GM18867 (cell line): ENCODE measurements around the gene MLX.
"Not testable (repeated sequence)": the region's sequence is repeated elsewhere in the genome, so short reads cannot be mapped to it uniquely, and the experiment has no call there.

Experiments used
- ATAC-seq: cut with Tn5 transposase; IDR thresholded peaks from one replicate; pipeline ENCODE4 v1.9.1; 2021; ENCODE audit warnings: mild to moderate bottlenecking, moderate library complexity; ENCODE audit not compliant: unreplicated experiment

Gene MLX

GRCh38 chr17:42536048-42536371 is 30.9 kb upstream of the MLX start, which contains the start of gene NAGLU:
Gene NAGLU (plus strand): TSS chr17:42536241. CDS start chr17:42536273, 32 bp downstream.
- ATAC-seq, result peak; percentile 85

- ATAC-seq, result peak; percentile 64
Measured at GRCh38 chr17:42536372-42537155, 30.3 kb upstream of the MLX start.

GRCh38 chr17:42537156-42537805 is 29.6 kb upstream of the MLX start:
- no peak for ATAC-seq

GRCh38 chr17:42537826-42538451 is 29.0 kb upstream of the MLX start:
- ATAC-seq, result no peak

- no peak for ATAC-seq
Measured at GRCh38 chr17:42538482-42538881, 28.4 kb upstream of the MLX start.

- ATAC-seq, result not testable (repeated sequence)
Measured at GRCh38 chr17:42540558-42540957, 26.3 kb upstream of the MLX start.

DNA sequence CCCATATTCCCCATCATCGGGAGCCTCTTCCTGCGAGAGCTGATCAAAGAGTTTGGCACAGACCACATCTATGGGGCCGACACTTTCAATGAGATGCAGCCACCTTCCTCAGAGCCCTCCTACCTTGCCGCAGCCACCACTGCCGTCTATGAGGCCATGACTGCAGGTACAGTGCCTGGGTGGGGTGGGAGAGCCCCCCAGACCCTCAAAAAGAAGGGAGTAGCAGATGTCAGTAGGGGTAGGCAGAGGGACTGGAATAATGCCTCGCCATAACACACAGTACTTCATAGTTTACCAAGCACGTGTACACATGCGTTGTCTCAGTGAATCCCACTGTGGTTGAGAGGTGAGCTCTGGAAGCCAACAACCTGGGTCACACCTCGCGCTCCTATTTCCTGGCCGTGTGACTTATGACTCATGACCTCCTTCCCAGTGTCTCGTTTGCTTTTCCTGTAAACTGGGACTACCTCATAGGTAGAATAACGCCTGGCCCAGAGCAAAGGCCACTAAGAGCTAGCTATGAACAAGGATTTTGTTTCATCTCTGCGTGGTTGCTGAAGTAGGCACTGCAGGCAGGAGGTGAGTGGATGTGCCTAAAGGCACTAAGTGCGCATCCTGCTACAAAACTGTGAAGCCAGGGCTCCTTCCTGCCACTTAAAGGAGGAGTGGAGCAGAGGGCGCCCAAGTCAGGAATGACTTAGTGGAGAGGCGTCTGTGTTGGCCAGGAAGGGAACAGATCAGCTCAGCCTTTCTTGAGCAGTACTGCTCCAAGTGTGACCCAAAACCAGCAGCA is 25.7 kb upstream of the MLX start:
- no peak for ATAC-seq

DNA sequence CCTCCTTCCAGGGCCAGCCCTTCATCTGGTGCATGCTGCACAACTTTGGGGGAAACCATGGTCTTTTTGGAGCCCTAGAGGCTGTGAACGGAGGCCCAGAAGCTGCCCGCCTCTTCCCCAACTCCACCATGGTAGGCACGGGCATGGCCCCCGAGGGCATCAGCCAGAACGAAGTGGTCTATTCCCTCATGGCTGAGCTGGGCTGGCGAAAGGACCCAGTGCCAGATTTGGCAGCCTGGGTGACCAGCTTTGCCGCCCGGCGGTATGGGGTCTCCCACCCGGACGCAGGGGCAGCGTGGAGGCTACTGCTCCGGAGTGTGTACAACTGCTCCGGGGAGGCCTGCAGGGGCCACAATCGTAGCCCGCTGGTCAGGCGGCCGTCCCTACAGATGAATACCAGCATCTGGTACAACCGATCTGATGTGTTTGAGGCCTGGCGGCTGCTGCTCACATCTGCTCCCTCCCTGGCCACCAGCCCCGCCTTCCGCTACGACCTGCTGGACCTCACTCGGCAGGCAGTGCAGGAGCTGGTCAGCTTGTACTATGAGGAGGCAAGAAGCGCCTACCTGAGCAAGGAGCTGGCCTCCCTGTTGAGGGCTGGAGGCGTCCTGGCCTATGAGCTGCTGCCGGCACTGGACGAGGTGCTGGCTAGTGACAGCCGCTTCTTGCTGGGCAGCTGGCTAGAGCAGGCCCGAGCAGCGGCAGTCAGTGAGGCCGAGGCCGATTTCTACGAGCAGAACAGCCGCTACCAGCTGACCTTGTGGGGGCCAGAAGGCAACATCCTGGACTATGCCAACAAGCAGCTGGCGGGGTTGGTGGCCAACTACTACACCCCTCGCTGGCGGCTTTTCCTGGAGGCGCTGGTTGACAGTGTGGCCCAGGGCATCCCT is 23.5 kb upstream of the MLX start:
- no peak for ATAC-seq

GRCh38 chr17:42544874-42545283 is 22.0 kb upstream of the MLX start:
- no peak for ATAC-seq

DNA sequence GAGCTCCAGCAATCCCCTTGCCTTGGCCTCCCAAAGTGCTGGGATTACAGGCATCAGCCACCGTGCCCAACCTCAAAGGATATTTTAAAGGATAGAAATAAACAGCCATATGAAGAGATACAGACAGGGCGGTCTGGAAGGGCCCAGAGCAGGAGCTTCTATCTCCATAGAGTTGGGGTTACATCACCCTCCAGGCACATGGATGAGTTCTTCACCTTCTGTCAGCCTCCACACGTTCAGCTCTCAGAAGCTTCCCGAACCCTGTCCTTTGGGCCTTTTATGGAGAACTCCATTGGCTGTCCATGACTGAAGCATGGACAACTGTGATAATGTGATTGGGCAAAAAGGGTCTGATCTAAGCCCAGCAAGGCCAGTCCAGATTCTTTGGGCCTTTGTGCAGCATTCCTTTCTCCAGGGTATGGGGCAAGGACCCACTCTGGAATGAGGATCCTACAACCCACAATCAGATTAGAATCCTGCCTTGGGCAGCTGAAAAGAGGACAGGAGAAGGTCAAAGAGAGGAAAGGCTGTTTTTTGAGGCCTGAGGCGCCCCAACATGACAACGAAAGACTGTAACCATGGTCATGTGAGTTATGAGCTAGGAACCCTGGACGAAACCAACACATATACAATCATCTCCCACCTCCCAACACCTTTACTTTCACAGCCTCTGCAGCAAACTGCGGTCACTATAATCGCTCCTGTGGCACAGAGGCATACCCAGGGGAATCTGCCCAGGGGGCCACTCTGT is 21.0 kb upstream of the MLX start:
- ATAC-seq, result not testable (repeated sequence)

GRCh38 chr17:42547001-42547461 is 19.9 kb upstream of the MLX start:
- no peak for ATAC-seq

GRCh38 chr17:42547698-42548069 is 19.2 kb upstream of the MLX start:
- no peak for ATAC-seq

GRCh38 chr17:42548070-42548837 is 18.6 kb upstream of the MLX start:
- peak; percentile 65 for ATAC-seq

GRCh38 chr17:42548993-42549755 is 17.7 kb upstream of the MLX start:
- no peak for ATAC-seq

GRCh38 chr17:42552736-42553135 is 14.2 kb upstream of the MLX start, which contains the start of gene HSD17B1:
Gene HSD17B1 (plus strand): TSS chr17:42552923. CDS start chr17:42552934, 11 bp downstream.
- ATAC-seq, result not testable (repeated sequence)

DNA sequence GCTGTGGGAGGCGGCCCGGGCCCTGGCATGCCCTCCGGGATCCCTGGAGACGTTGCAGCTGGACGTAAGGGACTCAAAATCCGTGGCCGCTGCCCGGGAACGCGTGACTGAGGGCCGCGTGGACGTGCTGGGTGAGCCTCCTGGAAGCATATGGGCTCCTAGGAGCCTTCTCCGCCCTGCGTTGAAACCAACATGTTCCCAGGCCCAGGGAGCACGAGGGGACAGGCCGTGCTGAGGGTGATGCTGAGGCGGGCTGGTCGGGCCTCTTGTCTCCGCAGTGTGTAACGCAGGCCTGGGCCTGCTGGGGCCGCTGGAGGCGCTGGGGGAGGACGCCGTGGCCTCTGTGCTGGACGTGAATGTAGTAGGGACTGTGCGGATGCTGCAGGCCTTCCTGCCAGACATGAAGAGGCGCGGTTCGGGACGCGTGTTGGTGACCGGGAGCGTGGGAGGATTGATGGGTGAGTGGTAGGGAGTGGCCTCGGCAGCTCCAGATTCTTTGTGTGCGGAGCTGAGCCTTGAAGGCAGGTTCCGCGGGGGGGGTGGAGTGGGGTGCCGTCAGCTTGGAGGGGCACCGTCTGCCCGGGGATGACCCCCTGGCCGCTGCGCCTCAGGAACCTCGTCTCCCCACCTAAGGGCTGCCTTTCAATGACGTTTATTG is 13.6 kb upstream of the MLX start:
- ATAC-seq, result no peak

DNA sequence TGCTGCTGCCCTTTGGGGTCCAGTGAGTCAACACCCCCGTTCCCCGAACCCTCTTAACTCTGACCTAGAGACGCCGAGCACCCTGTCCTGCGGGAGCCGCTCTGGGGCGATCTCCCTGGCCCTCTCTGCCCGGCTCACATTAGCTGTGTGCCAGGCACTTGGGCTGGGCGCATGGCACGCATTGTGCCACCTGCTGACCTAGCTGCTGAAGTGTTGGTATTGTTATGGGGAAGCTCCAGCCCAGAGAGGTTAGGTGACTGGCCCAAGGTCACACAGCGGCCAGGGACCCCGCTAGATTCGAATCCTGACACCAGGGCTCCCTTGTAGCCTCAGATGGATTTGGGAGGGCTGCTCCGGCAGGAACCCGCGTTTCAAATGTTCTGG is 13.0 kb upstream of the MLX start:
- no peak for ATAC-seq
